NCI-H1048 (cell line): ENCODE results near the gene WFDC10A.
"Not testable (repeated sequence)": the region's sequence is repeated elsewhere in the genome, so short reads cannot be mapped to it uniquely, and the experiment has no call there.

Experiments
- DNase-seq: peaks from one replicate; lab custom pipeline; 2025; lab: John Stamatoyannopoulos, UW

The WFDC10A gene

DNA sequence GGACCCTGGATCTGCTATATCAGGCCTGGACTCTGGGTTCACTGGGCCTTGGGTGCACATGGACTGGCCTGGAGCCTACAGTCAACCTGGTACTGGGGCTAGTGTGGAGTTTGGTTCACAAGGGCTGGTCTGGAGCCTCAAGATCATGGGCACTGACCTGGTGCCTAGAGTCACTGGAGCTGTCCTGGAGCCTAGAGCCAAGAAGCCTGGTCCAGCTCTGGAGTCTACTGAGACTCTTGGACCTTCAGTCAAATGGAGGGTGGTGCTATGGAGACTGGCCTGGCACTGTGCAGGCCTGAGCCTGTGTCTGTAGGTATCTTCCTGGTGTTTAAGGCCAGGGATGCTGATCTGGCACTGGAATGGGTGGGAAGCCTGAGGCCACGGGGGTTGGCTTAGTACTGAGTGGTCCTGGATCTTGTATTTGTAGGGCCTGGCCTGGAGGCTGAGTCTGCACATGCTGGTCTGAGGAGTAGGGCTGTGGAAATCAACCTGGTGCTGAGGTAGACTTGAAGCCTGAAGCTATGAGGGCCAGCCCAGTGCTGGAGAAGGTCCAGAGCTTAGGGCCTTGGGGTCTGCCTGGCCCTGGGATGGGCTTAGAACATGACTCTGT lies 18.0 kb downstream of the WFDC10A start:
- DNase-seq, result no peak

DNA sequence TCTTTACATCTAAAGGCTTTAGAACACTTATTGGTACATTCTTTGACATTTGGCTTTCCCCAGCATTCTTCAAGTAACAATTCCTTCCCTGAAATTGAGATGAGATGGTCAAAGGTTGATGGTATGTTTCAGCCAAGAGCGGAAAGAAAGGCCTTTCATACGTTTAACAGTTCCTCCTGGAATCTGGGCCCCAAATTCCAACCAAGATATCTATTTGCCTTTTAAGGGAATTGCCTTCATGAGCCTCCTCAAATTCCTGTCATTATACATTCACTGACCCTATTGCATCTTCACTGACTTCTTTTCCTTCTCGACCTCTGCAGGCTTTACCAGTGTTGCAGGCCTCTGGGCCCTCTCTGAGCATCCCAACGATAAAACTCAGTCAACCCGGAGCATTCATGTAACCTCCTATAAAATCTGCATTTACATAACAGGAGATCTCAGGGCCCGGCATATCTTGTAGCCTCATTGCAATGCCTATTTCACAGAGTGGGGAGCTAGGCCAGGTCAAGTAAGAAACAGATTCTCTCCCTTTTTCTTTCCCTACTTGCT lies 19.8 kb downstream of the WFDC10A start:
- no peak for DNase-seq

DNA sequence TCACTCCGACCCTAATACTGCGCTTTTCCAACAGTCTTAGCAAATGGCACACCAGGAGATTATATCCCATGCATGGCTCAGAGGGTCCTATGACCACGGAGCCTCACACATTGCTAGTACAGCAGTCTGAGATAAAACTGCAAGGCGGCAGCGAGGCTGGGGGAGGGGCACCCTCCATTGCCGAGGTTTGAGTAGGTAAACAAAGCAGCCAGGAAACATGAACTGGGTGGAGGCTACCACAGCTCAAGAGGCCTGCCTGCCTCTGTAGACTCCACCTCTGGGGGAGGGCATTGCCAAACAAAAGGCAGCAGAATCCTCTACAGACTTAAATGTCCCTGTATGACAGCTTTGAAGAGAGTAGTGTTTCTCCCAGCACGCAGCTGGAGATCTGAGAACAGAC lies 22.2 kb downstream of the WFDC10A start:
- not testable (repeated sequence) for DNase-seq

DNA sequence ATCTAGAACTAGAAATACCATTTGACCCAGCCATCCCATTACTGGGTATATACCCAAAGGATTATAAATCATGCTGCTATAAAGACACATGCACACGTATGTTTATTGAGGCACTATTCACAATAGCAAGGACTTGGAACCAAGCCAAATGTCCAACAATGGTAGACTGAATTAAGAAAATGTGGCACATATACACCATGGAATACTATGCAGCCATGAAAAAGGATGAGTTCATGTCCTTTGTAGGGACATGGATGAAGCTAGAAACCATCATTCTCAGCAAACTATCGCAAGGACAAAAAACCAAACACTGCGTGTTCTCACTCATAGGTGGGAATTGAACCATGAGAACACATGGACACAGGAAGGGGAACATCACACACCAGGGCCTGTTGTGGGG lies 27.5 kb downstream of the WFDC10A start:
- not testable (repeated sequence) for DNase-seq

DNA sequence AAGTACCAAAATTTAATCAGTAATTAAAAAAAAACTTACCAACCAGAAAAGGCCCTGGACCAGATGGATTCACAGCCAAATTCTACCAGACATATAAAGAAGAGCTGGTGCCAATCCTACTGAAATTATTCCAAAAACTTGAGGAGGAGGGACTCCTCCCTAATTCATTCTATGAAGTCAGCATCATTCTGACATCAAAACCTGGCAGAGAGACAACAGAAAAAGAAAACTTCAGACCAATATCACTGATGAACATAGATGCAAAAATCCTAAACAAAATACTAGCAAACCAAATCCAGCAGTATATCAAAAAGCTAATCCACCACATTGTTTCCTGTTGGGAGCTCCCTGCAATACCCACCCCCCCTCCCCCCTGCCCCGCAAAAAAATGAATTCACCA lies 40.6 kb downstream of the WFDC10A start, which contains the start of gene WFDC11:
Gene WFDC11, minus strand, starts transcription at position 101 of the 400 bp plus-strand sequence. CDS start 19,639 bp downstream, outside the sequence.
- no peak for DNase-seq

DNA sequence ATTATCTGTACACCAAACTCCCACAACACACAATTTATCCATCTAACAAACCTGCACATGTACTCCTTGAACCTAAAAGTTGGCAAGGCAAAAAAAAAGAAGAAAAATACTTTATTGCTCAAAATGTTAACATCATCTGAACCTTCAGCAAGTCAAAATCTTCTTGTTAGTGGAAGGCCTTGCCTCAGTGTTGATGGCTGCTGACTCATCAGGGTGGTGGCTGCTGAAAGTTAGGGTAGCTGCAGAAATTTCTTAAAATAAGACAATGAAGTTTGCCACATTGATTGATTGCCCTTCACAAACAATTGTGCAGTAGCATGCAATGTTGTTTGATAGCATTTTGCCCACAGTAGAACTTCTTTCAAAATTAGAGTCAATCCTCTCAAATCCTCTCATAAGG lies 43.2 kb downstream of the WFDC10A start:
- DNase-seq, result no peak

DNA sequence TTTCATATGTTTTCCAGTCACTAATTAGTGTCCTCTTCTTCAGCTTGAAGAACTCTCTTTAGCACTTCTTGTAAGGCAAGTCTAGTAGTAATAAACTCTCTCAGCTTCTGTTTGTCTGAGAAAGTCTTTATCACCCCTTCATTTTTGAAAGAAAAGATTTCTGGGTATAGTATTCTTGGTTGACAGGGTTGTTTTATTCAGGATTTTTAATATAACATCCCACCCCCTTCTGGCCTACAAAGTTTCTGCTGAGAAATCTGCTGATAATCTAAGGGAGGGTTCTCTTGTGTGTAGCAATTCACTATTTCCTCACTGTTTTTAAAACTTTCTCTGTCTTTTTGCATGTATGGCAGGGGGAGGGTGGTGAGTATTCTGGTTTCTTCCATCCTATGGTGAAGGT lies 50.1 kb downstream of the WFDC10A start:
- DNase-seq, result no peak
